ENCODE data around the gene SYNPO2. TPM values are rescaled to one million over a fixed set of nuclear protein-coding genes. Genes with fewer than 3 reads are reported as not detected.

The SYNPO2 gene
- total and polyA plus RNA-seq, 10 of the 15 experiments (the other 5 are each of a cell fraction or from before 2014, with no cell fraction given): 0.04 to 0.34 (median 0.28) TPM

DNA sequence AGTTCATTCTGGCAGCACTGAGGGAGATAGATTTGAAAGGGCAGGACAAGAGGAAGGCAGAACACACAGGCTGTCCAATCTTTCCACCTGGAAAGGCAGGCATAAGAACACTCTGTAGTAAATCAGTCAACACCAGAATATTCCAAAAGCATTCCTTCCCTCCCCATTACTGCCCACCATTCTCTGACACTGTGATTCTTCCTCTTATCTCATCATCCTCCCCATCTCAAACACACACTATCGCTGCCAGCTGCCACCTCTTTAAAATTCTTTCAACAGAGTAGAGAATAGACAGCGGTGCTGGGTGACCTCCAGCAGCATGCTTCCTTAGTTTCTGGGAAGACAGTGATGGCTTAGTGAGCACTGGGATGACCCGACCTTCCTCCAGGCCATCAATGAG is 193.3 kb downstream of the SYNPO2 start:
- ChIA-PET RAD21 (ENCODE audit: unreplicated experiment) (no interaction called here), POLR2A (no interaction called here), CTCF (no interaction called here), SMC1A (ENCODE audit: uncharacterized antibody, unreplicated experiment) (no interaction called here)
- H3K27ac ChIP-seq (ENCODE audit: control insufficient read depth, insufficient read depth): no peak overlapping the region
- H3K4me2 ChIP-seq (ENCODE audit: control insufficient read depth, insufficient read depth): no peak overlapping the region
- H2AFZ ChIP-seq (ENCODE audit: control insufficient read depth, low read depth, low read length): no peak overlapping the region
- H3K27me3 ChIP-seq (replicated peaks in 1 of 2; ENCODE audit: control insufficient read depth in 2 of 2, insufficient read depth in 2 of 2, low read length in 1 of 2): peaks cover 0 to 2% of the 10 kb centered on the region in 2 experiments; a peak in 1 of 4 replicates
- in situ Hi-C loops (cut with MboI): no loop called here
- no peak for TF ChIP-seq ZNF622 (IDR thresholded peaks at IDR 0.05)
- no peak for TF ChIP-seq RCOR1 (conservative IDR thresholded peaks at IDR 0.05; ENCODE audit: low read depth, low read length)
- no peak for TF ChIP-seq DPF2 (IDR thresholded peaks at IDR 0.05)
- no peak for TF ChIP-seq SMAD5 (IDR thresholded peaks at IDR 0.05; ENCODE audit: low read depth)
- no peak for TF ChIP-seq NR2C1 (IDR thresholded peaks at IDR 0.05)
- no peak for TF ChIP-seq KAT2A (conservative IDR thresholded peaks at IDR 0.05; ENCODE audit: control insufficient read depth, low read depth, low read length)
- no peak for TF ChIP-seq EED (IDR thresholded peaks at IDR 0.05; ENCODE audit: low read depth)
- 2% methylated on average over 3 of the region's 3 CpGs for WGBS (ENCODE audit: insufficient coverage, insufficient replicate concordance, low lambda C conversion rate, missing lambda C conversion rate)
- ATAC-seq (no peak), DNase-seq (ENCODE audit: low read depth, low spot score) (no peak), FAIRE-seq (no peak)
- intact Hi-C loops (cut with micrococcal nuclease; ENCODE audit: unreplicated experiment): no loop called here
- no peaks in the 10 kb centered on the region for H3K36me3 ChIP-seq (ENCODE audit: control insufficient read depth in 2 of 2, insufficient read depth in 2 of 2, low read length in 1 of 2)
- no peaks in the 10 kb centered on the region for H3K79me2 ChIP-seq (ENCODE audit: control insufficient read depth, insufficient read depth, low read length)
- no peaks in the 10 kb centered on the region for H4K20me1 ChIP-seq (ENCODE audit: control insufficient read depth, insufficient read depth)
- H3K9me3 ChIP-seq (replicated peaks; ENCODE audit: control insufficient read depth, insufficient read depth, low read length): no peaks in the 10 kb centered on the region
- no TSS peak for BruUV-seq (replicated peaks)
- no peak overlapping the region for H3K9ac ChIP-seq (ENCODE audit: control insufficient read depth, insufficient read depth, low read length)
- no peak overlapping the region for H3K4me3 ChIP-seq
- no peaks in the 10 kb centered on the region for H3K4me1 ChIP-seq (ENCODE audit: control insufficient read depth, insufficient read depth, low read length)

DNA sequence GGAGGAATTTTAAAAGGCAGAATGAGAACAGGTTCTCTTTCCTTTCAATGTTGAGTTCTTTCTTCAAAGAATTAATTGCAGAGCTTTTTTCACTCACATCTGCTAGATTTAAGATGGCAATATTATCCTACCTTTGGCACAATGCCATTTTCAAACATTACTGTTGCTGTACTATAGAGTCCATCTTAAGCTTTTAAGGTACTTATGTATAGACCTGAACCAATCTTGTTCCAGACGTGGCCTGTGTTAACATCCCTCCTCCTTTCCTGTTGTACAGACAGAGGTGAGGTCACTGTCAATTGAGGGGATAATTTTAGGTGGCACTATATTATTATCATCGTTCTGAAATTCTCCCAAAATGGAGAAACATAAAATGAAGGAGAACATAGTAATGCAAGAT is 194.0 kb downstream of the SYNPO2 start:
- FAIRE-seq (no peak), DNase-seq (ENCODE audit: low read depth, low spot score) (no peak), ATAC-seq (no peak)
- Histone ChIP-seq H3K27me3 (replicated peaks in 1 of 2; ENCODE audit: control insufficient read depth in 2 of 2, insufficient read depth in 2 of 2, low read length in 1 of 2) (peaks cover 0 to 2% of the 10 kb centered on the region in 2 experiments; a peak in 1 of 4 replicates), H3K79me2 (ENCODE audit: control insufficient read depth, insufficient read depth, low read length) (no peaks in the 10 kb centered on the region), H3K36me3 (ENCODE audit: control insufficient read depth in 2 of 2, insufficient read depth in 2 of 2, low read length in 1 of 2) (no peaks in the 10 kb centered on the region), H3K9ac (ENCODE audit: control insufficient read depth, insufficient read depth, low read length) (no peak overlapping the region), H4K20me1 (ENCODE audit: control insufficient read depth, insufficient read depth) (no peaks in the 10 kb centered on the region), H3K9me3 (replicated peaks; ENCODE audit: control insufficient read depth, insufficient read depth, low read length) (no peaks in the 10 kb centered on the region), H3K4me1 (ENCODE audit: control insufficient read depth, insufficient read depth, low read length) (no peaks in the 10 kb centered on the region), H2AFZ (ENCODE audit: control insufficient read depth, low read depth, low read length) (no peak overlapping the region), H3K4me2 (ENCODE audit: control insufficient read depth, insufficient read depth) (no peak overlapping the region), H3K4me3 (no peak overlapping the region), H3K27ac (ENCODE audit: control insufficient read depth, insufficient read depth) (no peak overlapping the region)
- in situ Hi-C loops (cut with MboI) (no loop called here), intact Hi-C loops (cut with micrococcal nuclease; ENCODE audit: unreplicated experiment) (no loop called here)
- ChIA-PET POLR2A (no interaction called here), CTCF (no interaction called here), RAD21 (ENCODE audit: unreplicated experiment) (no interaction called here), SMC1A (ENCODE audit: uncharacterized antibody, unreplicated experiment) (interaction anchor here (1.3 kb wide), 1 partner anchor 12 kb away, joined by 4 read pairs; no protein-coding TSS in a partner anchor)
- TF ChIP-seq, protein P1, sequence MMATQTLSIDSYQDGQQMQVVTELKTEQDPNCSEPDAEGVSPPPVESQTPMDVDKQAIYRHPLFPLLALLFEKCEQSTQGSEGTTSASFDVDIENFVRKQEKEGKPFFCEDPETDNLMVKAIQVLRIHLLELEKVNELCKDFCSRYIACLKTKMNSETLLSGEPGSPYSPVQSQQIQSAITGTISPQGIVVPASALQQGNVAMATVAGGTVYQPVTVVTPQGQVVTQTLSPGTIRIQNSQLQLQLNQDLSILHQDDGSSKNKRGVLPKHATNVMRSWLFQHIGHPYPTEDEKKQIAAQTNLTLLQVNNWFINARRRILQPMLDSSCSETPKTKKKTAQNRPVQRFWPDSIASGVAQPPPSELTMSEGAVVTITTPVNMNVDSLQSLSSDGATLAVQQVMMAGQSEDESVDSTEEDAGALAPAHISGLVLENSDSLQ (IDR thresholded peaks at IDR 0.05): no peak
- TF ChIP-seq ZNF207 (IDR thresholded peaks at IDR 0.05; ENCODE audit: borderline replicate concordance) (no peak), RCOR1 (conservative IDR thresholded peaks at IDR 0.05; ENCODE audit: low read depth, low read length) (no peak), ZNF24 (IDR thresholded peaks at IDR 0.05) (no peak), SMAD1 (IDR thresholded peaks at IDR 0.05; ENCODE audit: low read depth, partially characterized antibody) (no peak), ATF7 (IDR thresholded peaks at IDR 0.05; ENCODE audit: low read depth) (no peak), SREBF1 (IDR thresholded peaks at IDR 0.05; ENCODE audit: low read length) (no peak)
- TF ChIP-seq, protein P2, sequence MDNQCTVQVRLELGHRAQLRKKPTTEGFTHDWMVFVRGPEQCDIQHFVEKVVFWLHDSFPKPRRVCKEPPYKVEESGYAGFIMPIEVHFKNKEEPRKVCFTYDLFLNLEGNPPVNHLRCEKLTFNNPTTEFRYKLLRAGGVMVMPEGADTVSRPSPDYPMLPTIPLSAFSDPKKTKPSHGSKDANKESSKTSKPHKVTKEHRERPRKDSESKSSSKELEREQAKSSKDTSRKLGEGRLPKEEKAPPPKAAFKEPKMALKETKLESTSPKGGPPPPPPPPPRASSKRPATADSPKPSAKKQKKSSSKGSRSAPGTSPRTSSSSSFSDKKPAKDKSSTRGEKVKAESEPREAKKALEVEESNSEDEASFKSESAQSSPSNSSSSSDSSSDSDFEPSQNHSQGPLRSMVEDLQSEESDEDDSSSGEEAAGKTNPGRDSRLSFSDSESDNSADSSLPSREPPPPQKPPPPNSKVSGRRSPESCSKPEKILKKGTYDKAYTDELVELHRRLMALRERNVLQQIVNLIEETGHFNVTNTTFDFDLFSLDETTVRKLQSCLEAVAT (IDR thresholded peaks at IDR 0.05): no peak
- TF ChIP-seq, protein P3, sequence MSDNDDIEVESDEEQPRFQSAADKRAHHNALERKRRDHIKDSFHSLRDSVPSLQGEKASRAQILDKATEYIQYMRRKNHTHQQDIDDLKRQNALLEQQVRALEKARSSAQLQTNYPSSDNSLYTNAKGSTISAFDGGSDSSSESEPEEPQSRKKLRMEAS (IDR thresholded peaks at IDR 0.05; ENCODE audit: low read depth, low read length): no peak
- BruUV-seq (replicated peaks): no TSS peak
- WGBS (ENCODE audit: insufficient coverage, insufficient replicate concordance, low lambda C conversion rate, missing lambda C conversion rate): 0% methylated on average over 2 of the region's 2 CpGs

All from GM12878 (cell line).